ENCODE results near the gene IGFL3. TPM values are rescaled to one million over a fixed set of nuclear protein-coding genes. Genes with fewer than 3 reads are reported as not detected.
A peak's percentile ranks its signal among the peaks of the same experiment; 100 is the strongest.

Gene IGFL3
- total and polyA plus RNA-seq, 9 of the 15 experiments (the other 6 are each of a cell fraction or from before 2014, with no cell fraction given), result not detected

GRCh38 chr19:46159418-46160232 lies 35.1 kb upstream of the IGFL3 start:
- POLR2A ChIA-PET, result interaction anchor here (0.6 kb wide), 1 partner anchor 578 kb away, joined by 3 read pairs; no protein-coding TSS in a partner anchor
- Histone ChIP-seq H3K9me3 (replicated peaks; ENCODE audit: control insufficient read depth, insufficient read depth, low read depth, low read length) (no peaks in the 10 kb centered on the region), H3K4me1 (replicated peaks in 1 of 2; ENCODE audit: control insufficient read depth in 2 of 2, insufficient read depth in 2 of 2, low read length in 2 of 2) (no peaks in the 10 kb centered on the region; a peak in 2 of 5 replicates), H3K79me2 (ENCODE audit: control insufficient read depth, insufficient read depth, low read length) (no peaks in the 10 kb centered on the region), H3K27me3 (ENCODE audit: control insufficient read depth in 2 of 2, insufficient read depth in 2 of 2, low read length in 2 of 2) (peaks cover 4 to 6% of the 10 kb centered on the region in 2 experiments; a peak in 3 of 5 replicates), H3K4me2 (ENCODE audit: insufficient read depth, low read length) (no peak overlapping the region), H3K36me3 (ENCODE audit: control insufficient read depth, insufficient read depth, low read length) (no peaks in the 10 kb centered on the region), H3K9ac (ENCODE audit: insufficient read depth in 1 of 2, low read depth in 2 of 2, low read length in 2 of 2) (no peak overlapping the region), H4K20me1 (replicated peaks; ENCODE audit: control insufficient read depth, insufficient read depth, low read length) (no peaks in the 10 kb centered on the region), H3K4me3 (no peak overlapping the region), H2AFZ (ENCODE audit: low read depth, low read length) (no peak overlapping the region), H3K27ac (ENCODE audit: extremely low read depth, low read depth, low read length) (no peak overlapping the region), H3K9me1 (ENCODE audit: control insufficient read depth, insufficient read depth, low read length) (no peaks in the 10 kb centered on the region)
- no TSS peak for BruUV-seq (replicated peaks)
- no peak for FAIRE-seq
- in situ Hi-C loops (cut with MboI) (no loop called here), intact Hi-C loops (cut with micrococcal nuclease) (no loop called here)
- WGBS (ENCODE audit: insufficient coverage, low coverage, missing lambda C conversion rate), result 0% methylated on average over 4 of the region's 4 CpGs
- DNase-seq (ENCODE audit: extremely low read depth in 1 of 4, low spot score in 3 of 4), result no peak
- no peak for TF ChIP-seq ZNF143 (CRISPR knock-in tag; IDR thresholded peaks at IDR 0.05)
- TF ChIP-seq GATA2 (CRISPR knock-in tag; IDR thresholded peaks at IDR 0.05), result 0 out of 2 replicates have a peak, but pooled peaks have one; percentile 19
- no peak for TF ChIP-seq ARID2 (IDR thresholded peaks at IDR 0.05)
- no peak for TF ChIP-seq C11orf30 (IDR thresholded peaks at IDR 0.05; ENCODE audit: low read depth)
- no peak for TF ChIP-seq KDM4B (IDR thresholded peaks at IDR 0.05; ENCODE audit: borderline replicate concordance in 2 of 2, low read depth in 1 of 2)
- TF ChIP-seq PHB2 (IDR thresholded peaks at IDR 0.05; ENCODE audit: low read depth), result no peak
- no peak for TF ChIP-seq CEBPB (tag; IDR thresholded peaks at IDR 0.05)
- TF ChIP-seq MAFK (IDR thresholded peaks at IDR 0.05; ENCODE audit: low read length), result no peak
- TF ChIP-seq HMBOX1 (IDR thresholded peaks at IDR 0.05), result peak; percentile 82; the same call in 1 of the 2 replicates
- no peak for TF ChIP-seq THAP7 (CRISPR knock-in tag; IDR thresholded peaks at IDR 0.05)
- TF ChIP-seq PRDM10 (IDR thresholded peaks at IDR 0.05; ENCODE audit: partially characterized antibody), result no peak
- TF ChIP-seq POLR2A (conservative IDR thresholded peaks at IDR 0.05), result no peak
- ATAC-seq, result no peak
- CTCF ChIA-PET (ENCODE audit: low intra/inter-chr PET ratio), result no interaction called here

Data from K562 (cell line).